GM12878 (cell line): ENCODE data around the gene TRPV3.

ENCODE experiments used
- ASH2L ChIP-seq: fragments of 300-600, 200-600 bp; sonication (generic); IDR thresholded peaks from 2 replicates; pipeline ENCODE4 v1.6.1; 2017; ENCODE audit warnings: low read depth, mild to moderate bottlenecking, borderline replicate concordance
- CBFB ChIP-seq: IDR thresholded peaks from 2 replicates; pipeline ENCODE4 v1.6.1; 2016; ENCODE audit warnings: antibody characterized with exemption, low read depth
- E2F8 ChIP-seq: fragments of 450-650 bp; IDR thresholded peaks from 2 replicates; pipeline ENCODE4 v1.6.1; 2018; ENCODE audit warnings: mild to moderate bottlenecking, low read depth, moderate library complexity; ENCODE audit not compliant: partially characterized antibody
- NFYB ChIP-seq: IDR thresholded peaks from 2 replicates; pipeline ENCODE4 v1.6.1; 2011; ENCODE audit warnings: low read depth, mild to moderate bottlenecking, low read length, improper control_type of control experiment, moderate library complexity; ENCODE audit not compliant: insufficient read depth
- NRF1 ChIP-seq: conservative IDR thresholded peaks from 2 replicates; pipeline ENCODE4 v1.6.1; 2011; ENCODE audit warnings: mild to moderate bottlenecking, low read depth, low read length, improper control_type of control experiment
- RELB ChIP-seq: fragments of 450-650 bp; IDR thresholded peaks from 2 replicates; pipeline ENCODE4 v1.6.1; 2017; ENCODE audit warnings: low read depth, mild to moderate bottlenecking, moderate library complexity
- RFX5 ChIP-seq: IDR thresholded peaks from 2 replicates; pipeline ENCODE4 v1.6.1; 2011; ENCODE audit warnings: low read depth, low read length, improper control_type of control experiment

GRCh38 chr17:3535253-3535995 is 22.2 kb downstream of the TRPV3 start:
- TF ChIP-seq NRF1 (no peak), E2F8 (no peak), ASH2L (no peak), RFX5 (no peak), RELB (no peak), NFYB (no peak), CBFB (no peak)
